Heart right ventricle (tissue), 16 donors: Measurements from ENCODE around the gene POC1B. TPM values are rescaled to one million over a fixed set of nuclear protein-coding genes. Genes with fewer than 3 reads are reported as not detected.

Experiments used
- ATAC-seq, 8 donors: fragments of 200-7000 bp; cut with Tn5 transposase; one replicate each; pipeline ENCODE4 v1.9.1; 2020; ENCODE audit warnings: mild to moderate bottlenecking in 8 of 8, moderate library complexity in 8 of 8, moderate number of reproducible peaks in 1 of 8
- DNase-seq, 2 donors: peaks; one replicate each; pipeline ENCODE4 v3.0.0-alpha.2; 2020
- H3K27ac ChIP-seq, 10 donors: fragments of 200-600 bp; sonication (generic) in 2 of 10; one replicate each; pipeline versions ENCODE4 v1.5.0 to v1.8.0; 2020 to 2022; ENCODE audit warnings: mild to moderate bottlenecking in 3 of 10
- H3K27me3 ChIP-seq, 7 donors: fragments of 200-600 bp; one replicate each; pipeline ENCODE4 v1.8.0; 2021 to 2022; ENCODE audit warnings: mild to moderate bottlenecking in 2 of 7
- H3K36me3 ChIP-seq, 9 donors: fragments of 200-600 bp; sonication (generic) in 1 of 9; one replicate each; pipeline versions ENCODE4 v1.5.0 to v1.8.0; 2020 to 2022; ENCODE audit warnings: mild to moderate bottlenecking in 2 of 9
- H3K4me1 ChIP-seq, 9 donors: fragments of 200-600 bp; sonication (generic) in 1 of 9; one replicate each; pipeline versions ENCODE4 v1.5.0 to v1.8.0; 2020 to 2022; ENCODE audit warnings: mild to moderate bottlenecking in 4 of 9
- H3K4me3 ChIP-seq, 10 donors: fragments of 200-600 bp; sonication (generic) in 2 of 10; one replicate each; pipeline versions ENCODE4 v1.5.0 to v1.8.0; 2020 to 2022; ENCODE audit warnings: mild to moderate bottlenecking in 7 of 10, moderate library complexity in 2 of 10
- H3K9me3 ChIP-seq, 11 donors: fragments of 200-600 bp in 10 of 11; sonication (generic) in 2 of 11; one replicate each; pipeline versions ENCODE4 v1.5.0 to v1.8.0; 2013 to 2022; ENCODE audit warnings: mild to moderate bottlenecking in 2 of 11, control low read depth in 1 of 11, moderate library complexity in 1 of 11
- CTCF ChIP-seq, 9 donors: fragments of 200-600 bp; sonication (generic) in 2 of 9; IDR thresholded peaks; one replicate each; pipeline versions ENCODE4 v1.5.0 to v1.8.0; 2021 to 2022; ENCODE audit warnings: antibody characterized with exemption in 9 of 9, mild to moderate bottlenecking in 5 of 9, moderate library complexity in 1 of 9
- WGBS, 2 donors: extraction: QIAGEN DNeasy Blood & Tissue Kit; methylation state at CpG; one replicate each; pipeline ENCODE4 v1.1.7; 2013; ENCODE audit warnings: inconsistent platforms in 1 of 2; 5-methylcytosine and 5-hydroxymethylcytosine counted together
- intact Hi-C, 10 donors: fragments of 100-400 bp; cut with DNase I; formaldehyde crosslinking; loops; one replicate each; pipeline versions ENCODE4 v1.11.1 to v1.14.2; 2022
- polyA plus RNA-seq, 2 donors: library from polyadenylated mRNA; stranded (reverse); fragments of 200-250 nt; gene quantifications; one replicate each; pipeline ENCODE4 v1.2.3, GENCODE V29; 2013
- total RNA-seq, 10 donors: library from RNA; stranded (reverse); fragmentation: NEBNext Ultra II Directional in 3 of 10; extraction: Animal tissue kit (Norgen Biotek cat#: 25700) in 3 of 10; gene quantifications; one replicate each; pipeline versions ENCODE4 v1.2.1 to v1.2.4, GENCODE V29; 2021 to 2023
- donor health status: Arrhythmogenic right ventricular cardiomyopathy.
- donor health status: ischemic (EF 13 %, LVEDD 7.1; RV severe dilation, severe dysfunction).
- donor health status: healthy with polysubstance abuse.
- donor health status: DM: no; HTN: yes; CAD: no.
- donor health status: DM: no; HTN: no; CAD: no.
- donor health status: ischemic (EF 25% LVEDD 6.9; RV normal size, moderate dysfunction).
- donor health status: ischemic (EF 25% LVEDD 5.7; RV mildly dilated, moderate dysfunction).
- donor health status: healthy.
- donor health status: DM: yes; HTN: yes; CAD: no.
- donor health status: Ischemic cardiomyopathy.
- donor health status: ischemic (EF 35%, LVEDD 5.7; RV mildly dilated, moderate dysfunction).
- donor health status: nonischemic (EF 11% LVEDD 7.7; RV severe dilation, severe dysfunction).
- donor health status: DM: yes; HTN: yes; CAD: no.
- donor health status: PGD.
- donor health status: ischemic (EF 29% LVEDD 5.4; RV normal size, mild dysfunction).
- donor health status: nonischemic (EF 23%, LVEDD 6.1; RV moderate dilation, normal function).

Gene POC1B
- total and polyA plus RNA-seq, 12 donors = 4.8 to 10.4 (median 8.0) TPM

GRCh38 chr12:89552376-89552775, 26.5 kb upstream of the POC1B start:
- Histone ChIP-seq H3K4me1 (peaks cover 0 to 3% (median 0%) of the 10 kb centered on the region in 9 donors), H3K36me3 (no peaks in the 10 kb centered on the region), H3K27me3 (no peaks in the 10 kb centered on the region), H3K27ac (no peak overlapping the region), H3K4me3 (no peak overlapping the region), H3K9me3 (no peaks in the 10 kb centered on the region)
- WGBS, 2 donors = 39 to 45% methylated on average over 1 of the region's 1 CpG
- no peak for TF ChIP-seq CTCF (IDR thresholded peaks at IDR 0.05)
- ATAC-seq (no peak), DNase-seq (no peak)
- intact Hi-C loops = no loop called here

GRCh38 chr12:89551747-89552146, 25.9 kb upstream of the POC1B start:
- Histone ChIP-seq H3K9me3 (no peaks in the 10 kb centered on the region), H3K4me3 (no peak overlapping the region), H3K36me3 (no peaks in the 10 kb centered on the region), H3K4me1 (no peaks in the 10 kb centered on the region), H3K27ac (no peak overlapping the region), H3K27me3 (no peaks in the 10 kb centered on the region)
- TF ChIP-seq CTCF (IDR thresholded peaks at IDR 0.05) = no peak
- intact Hi-C loops = no loop called here
- ATAC-seq (no peak), DNase-seq (no peak)
- WGBS, 2 donors = 94 to 97% methylated on average over 2 of the region's 2 CpGs

- Histone ChIP-seq H3K27ac (no peak overlapping the region), H3K36me3 (no peaks in the 10 kb centered on the region), H3K9me3 (no peaks in the 10 kb centered on the region), H3K4me1 (peaks cover 0 to 30% (median 21%) of the 10 kb centered on the region in 9 donors), H3K27me3 (no peaks in the 10 kb centered on the region), H3K4me3 (no peak overlapping the region)
- TF ChIP-seq CTCF (IDR thresholded peaks at IDR 0.05) = no peak
- DNase-seq = no peak
- ATAC-seq = no peak
- 64 to 79% methylated on average over 4 of the region's 4 CpGs for WGBS, 2 donors
- intact Hi-C loops = loop anchor here in 7 of 10 donors (10.0 kb wide), 6 partner anchors 158 to 1388 kb away; partner anchors contain the start of gene ATP2B1 (in 2 of the 7)
Observed at GRCh38 chr12:89547101-89547500, 21.3 kb upstream of the POC1B start.

- H3K36me3 ChIP-seq = no peaks in the 10 kb centered on the region
- intact Hi-C loops = loop anchor here in 7 of 10 donors (10.0 kb wide), 6 partner anchors 159 to 1389 kb away; partner anchors contain the start of gene ATP2B1 (in 2 of the 7)
- no peak overlapping the region for H3K4me3 ChIP-seq
- 87 to 88% methylated on average over 4 of the region's 4 CpGs for WGBS, 2 donors
- H3K4me1 ChIP-seq = peaks cover 0 to 30% (median 21%) of the 10 kb centered on the region in 9 donors
- H3K27ac ChIP-seq = no peak overlapping the region
- H3K27me3 ChIP-seq = no peaks in the 10 kb centered on the region
- H3K9me3 ChIP-seq = no peaks in the 10 kb centered on the region
- DNase-seq (no peak), ATAC-seq (no peak)
- TF ChIP-seq CTCF (IDR thresholded peaks at IDR 0.05) = no peak
Observed at GRCh38 chr12:89546151-89546550, 20.3 kb upstream of the POC1B start.
